Subcutaneous abdominal adipose tissue (tissue), 5 donors: ENCODE data around the gene LRRC36.

Source experiments
- H3K27ac ChIP-seq: one replicate; pipeline ENCODE4 v1.7.0; 2013; ENCODE audit warnings: low read depth, mild to moderate bottlenecking, inconsistent platforms, low read length, moderate library complexity
- H3K27me3 ChIP-seq, 5 donors: one replicate each; pipeline ENCODE4 v1.7.0; 2013; ENCODE audit warnings: low read length in 5 of 5, inconsistent platforms in 1 of 5; ENCODE audit not compliant: control insufficient read depth in 5 of 5, insufficient read depth in 4 of 5
- H3K36me3 ChIP-seq, 5 donors: one replicate each; pipeline ENCODE4 v1.7.0; 2013; ENCODE audit warnings: low read length in 5 of 5; ENCODE audit not compliant: control insufficient read depth in 5 of 5, insufficient read depth in 5 of 5
- H3K4me1 ChIP-seq, 5 donors: one replicate each; pipeline ENCODE4 v1.7.0; 2013; ENCODE audit warnings: low read length in 5 of 5, mild to moderate bottlenecking in 3 of 5, moderate library complexity in 1 of 5; ENCODE audit not compliant: control insufficient read depth in 5 of 5, insufficient read depth in 5 of 5
- H3K4me3 ChIP-seq, 5 donors: one replicate each; pipeline ENCODE4 v1.7.0; 2013; ENCODE audit warnings: low read length in 5 of 5, low read depth in 1 of 5
- H3K9ac ChIP-seq, 5 donors: one replicate each; pipeline ENCODE4 v1.7.0; 2013; ENCODE audit warnings: low read length in 5 of 5, mild to moderate bottlenecking in 4 of 5, moderate library complexity in 3 of 5
- H3K9me3 ChIP-seq, 5 donors: one replicate each; pipeline ENCODE4 v1.7.0; 2013; ENCODE audit warnings: low read length in 5 of 5; ENCODE audit not compliant: control insufficient read depth in 5 of 5
- donor health status: healthy.
- donor health status: healthy.
- donor health status: healthy.
- donor health status: healthy.
- donor health status: healthy.

Gene LRRC36

DNA sequence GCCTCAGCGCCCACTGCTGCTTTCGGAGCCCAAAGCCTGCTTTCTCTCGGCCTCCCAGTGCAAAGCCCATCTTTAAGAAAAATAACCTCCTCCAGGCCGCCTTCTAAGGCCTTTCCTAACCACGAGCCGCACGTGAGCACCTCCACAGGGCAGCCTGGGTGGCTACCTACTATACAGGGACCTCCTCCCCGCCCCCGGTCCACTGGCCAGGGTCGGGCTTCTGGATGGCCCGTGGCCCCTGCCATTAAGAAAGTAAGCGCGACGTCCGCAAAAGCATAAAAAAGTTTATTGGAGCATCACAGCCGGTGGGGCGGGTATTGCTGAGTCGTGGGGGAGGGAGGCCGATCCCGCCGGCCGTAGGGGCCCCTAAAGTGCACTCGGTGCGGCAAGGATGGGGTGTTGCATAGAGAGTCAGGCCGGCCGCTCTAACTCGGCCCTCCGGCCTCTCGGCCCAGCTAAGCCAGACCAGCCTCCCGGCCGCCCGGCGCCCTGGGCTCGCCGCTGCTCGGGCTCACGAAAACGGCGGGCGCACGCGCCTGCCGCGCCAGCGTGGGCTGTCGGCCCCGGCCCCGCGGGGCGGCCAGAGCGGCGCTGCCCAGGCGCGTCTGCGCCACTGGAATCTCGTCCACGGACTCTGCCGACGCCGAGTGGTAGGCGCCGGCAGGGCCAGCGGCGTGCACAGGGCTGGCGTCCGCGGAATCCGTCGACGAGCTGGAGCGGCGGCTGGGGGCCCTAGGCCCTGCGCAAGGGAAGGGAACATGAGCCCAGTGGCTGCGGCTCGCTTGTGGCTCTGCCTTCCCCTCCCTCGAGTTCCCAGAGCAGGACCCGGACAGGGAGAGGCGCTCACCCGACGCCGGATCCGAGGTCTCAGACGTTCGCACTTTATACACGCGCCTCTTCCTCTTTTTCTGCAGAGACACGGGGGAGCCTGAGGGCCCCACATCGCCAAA lies 67.8 kb downstream of the LRRC36 start:
- H3K9ac ChIP-seq: peak overlapping the region in 2 of 5 donors; percentile 53 to 68
- H3K36me3 ChIP-seq: peaks cover 0 to 13% (median 0%) of the 10 kb centered on the region in 5 donors
- H3K27me3 ChIP-seq: peaks cover 0 to 44% (median 21%) of the 10 kb centered on the region in 5 donors
- peak overlapping the region in 4 of 5 donors; percentile 56 to 82 (median 72) for H3K4me3 ChIP-seq
- H3K27ac ChIP-seq: no peak overlapping the region
- peaks cover 12 to 98% (median 82%) of the 10 kb centered on the region in 5 donors for H3K4me1 ChIP-seq
- no peaks in the 10 kb centered on the region for H3K9me3 ChIP-seq

DNA sequence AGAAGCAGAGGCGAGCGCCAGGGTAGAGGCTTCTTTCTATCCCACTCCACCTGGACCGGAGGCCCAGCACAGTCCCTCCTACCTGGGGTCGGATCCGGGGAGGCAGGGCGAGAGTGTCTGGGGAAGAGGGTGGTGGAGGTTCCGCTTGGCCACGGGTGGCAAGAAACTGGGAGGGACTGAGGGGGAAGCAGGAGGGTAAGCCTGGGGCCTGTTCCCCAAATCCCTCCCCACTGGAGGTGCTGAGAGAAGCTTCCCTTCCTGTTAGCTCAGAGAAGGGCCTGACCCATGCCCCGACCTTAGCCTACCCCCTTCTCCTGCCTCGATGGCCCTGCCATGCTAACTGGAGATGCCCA lies 68.5 kb downstream of the LRRC36 start:
- H3K36me3 ChIP-seq: peaks cover 0 to 7% (median 0%) of the 10 kb centered on the region in 5 donors
- H3K27ac ChIP-seq: no peak overlapping the region
- no peaks in the 10 kb centered on the region for H3K9me3 ChIP-seq
- peak overlapping the region in 1 of 5 donors; percentile 13 for H3K9ac ChIP-seq
- peaks cover 12 to 94% (median 79%) of the 10 kb centered on the region in 5 donors for H3K4me1 ChIP-seq
- H3K4me3 ChIP-seq: peak overlapping the region in 3 of 5 donors; percentile 27 to 77 (median 68)
- H3K27me3 ChIP-seq: peaks cover 0 to 43% (median 21%) of the 10 kb centered on the region in 5 donors

DNA sequence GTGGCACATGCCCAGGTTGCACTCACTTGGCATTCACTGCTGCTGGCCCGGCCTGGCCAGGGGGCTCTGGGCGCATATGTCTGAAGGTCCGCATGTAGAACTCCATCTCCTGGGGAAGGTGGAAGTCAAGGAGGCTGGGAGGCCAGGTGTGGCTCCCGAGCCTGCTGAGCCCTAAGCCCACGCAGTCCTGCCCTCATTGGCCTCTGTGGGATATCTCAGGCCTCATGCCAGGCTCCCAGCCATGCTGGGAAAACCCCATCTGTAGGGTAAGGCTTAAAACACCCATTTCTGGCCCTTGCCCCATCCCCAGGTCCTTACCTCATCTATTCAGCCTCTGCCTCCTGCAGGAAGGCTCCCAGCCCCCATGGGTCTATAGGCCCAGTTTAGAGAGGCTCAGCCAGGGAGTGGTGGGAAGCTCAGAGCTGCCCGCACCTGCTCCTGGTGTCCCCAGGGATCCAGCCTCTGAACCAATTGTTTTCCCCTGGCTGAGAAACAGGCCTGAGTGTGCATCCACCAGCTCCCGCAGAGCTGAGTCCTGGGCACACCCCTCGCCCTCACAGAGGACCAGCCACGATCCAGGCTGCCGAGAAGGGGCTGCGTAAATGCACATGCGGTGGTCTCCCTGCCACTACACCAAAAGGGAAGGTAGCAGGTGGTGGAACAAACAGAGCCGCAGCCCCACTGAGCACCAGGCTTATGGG lies 69.0 kb downstream of the LRRC36 start:
- Histone ChIP-seq H3K9me3 (no peaks in the 10 kb centered on the region), H3K27ac (no peak overlapping the region), H3K4me3 (peak overlapping the region in 1 of 5 donors; percentile 1), H3K36me3 (peaks cover 0 to 3% (median 0%) of the 10 kb centered on the region in 5 donors), H3K27me3 (peaks cover 0 to 42% (median 21%) of the 10 kb centered on the region in 5 donors), H3K9ac (peak overlapping the region in 1 of 5 donors; percentile 13), H3K4me1 (peaks cover 10 to 88% (median 78%) of the 10 kb centered on the region in 5 donors)

DNA sequence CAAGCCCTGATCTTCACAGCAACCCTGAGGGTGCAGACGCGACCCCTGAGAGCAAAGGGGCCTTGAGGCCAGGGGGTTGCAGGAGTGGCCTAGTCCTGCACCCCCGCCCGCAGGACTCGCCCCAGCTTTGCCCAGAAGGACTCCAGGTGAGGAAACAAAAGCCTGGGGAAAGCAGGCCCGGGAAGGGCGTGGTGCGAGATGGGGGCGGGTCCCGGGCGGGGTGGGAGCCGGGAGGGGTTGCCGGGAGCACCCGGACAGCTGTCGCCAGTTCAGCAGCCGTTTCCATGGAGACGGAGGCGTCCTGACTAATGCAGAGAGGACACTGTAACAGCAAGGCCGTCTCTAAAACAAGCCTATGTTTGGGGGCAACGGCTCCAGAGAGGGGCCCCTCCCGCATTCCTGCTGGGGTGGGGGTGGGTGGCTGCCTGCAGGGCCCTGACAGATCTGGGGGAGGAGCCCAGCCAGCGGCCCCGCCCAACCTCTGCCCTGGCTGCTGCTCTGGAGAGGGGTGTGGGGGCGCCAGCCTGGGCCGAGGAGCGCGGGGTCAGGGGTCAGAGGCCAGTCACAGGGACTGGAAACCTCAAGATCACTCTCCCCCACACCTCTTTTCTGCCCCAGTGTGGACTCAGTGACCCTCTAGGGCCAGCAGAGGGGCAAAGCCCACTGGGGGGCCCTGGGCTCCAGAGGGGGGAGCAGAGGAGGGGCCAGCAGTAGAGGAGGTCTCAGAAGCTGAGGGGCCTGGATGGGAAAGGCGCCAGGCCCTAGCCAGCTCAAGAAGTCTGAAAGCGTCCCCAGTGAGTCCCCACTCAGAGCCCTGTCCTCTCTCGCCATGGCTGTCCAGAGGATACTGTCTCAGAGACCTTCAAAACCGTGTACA lies 69.8 kb downstream of the LRRC36 start:
- peak overlapping the region in 2 of 5 donors; percentile 1 to 6 for H3K4me3 ChIP-seq

DNA sequence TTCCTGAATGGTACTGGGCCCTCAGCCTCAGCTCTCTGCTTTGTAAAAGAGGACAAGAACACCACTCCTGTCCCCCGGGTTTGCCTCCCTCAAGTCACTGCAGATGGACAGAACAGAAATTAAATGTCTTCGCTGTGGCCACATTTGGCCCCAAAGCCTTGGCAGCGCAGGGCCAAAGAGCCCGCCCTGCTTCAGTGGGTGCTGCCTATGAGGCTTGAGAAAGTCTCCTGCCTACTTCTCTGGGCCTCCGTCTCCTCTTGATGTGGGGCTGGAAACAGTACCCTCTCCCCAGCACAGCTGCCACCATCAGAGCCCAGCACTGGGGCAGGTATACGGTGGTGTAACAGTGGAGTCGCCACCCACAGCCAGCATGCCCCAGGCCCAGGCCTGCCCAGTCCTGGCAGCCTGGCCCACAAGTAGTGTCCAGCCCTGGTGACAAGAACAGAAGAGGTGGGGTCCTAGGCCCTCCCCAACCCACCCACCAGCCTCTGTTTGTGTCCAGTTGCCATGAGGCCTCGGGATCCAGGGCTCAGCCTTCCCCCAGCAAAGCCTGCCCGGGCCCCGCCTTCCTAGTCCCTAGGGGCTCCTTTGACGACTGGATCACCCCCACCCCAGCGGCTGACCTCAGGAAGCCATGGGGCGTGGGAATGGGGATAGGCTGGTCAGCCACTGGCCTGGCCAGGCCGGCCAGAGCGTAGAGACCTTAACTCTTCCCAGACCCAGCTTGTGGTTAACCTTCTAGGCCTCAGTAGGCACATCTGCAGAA lies 70.6 kb downstream of the LRRC36 start:
- peak overlapping the region in 2 of 5 donors; percentile 6 to 16 for H3K4me3 ChIP-seq
- peaks cover 9 to 72% (median 62%) of the 10 kb centered on the region in 5 donors for H3K4me1 ChIP-seq
- H3K27me3 ChIP-seq: peaks cover 0 to 33% (median 18%) of the 10 kb centered on the region in 5 donors
- no peak overlapping the region for H3K9ac ChIP-seq
- H3K9me3 ChIP-seq: no peaks in the 10 kb centered on the region
- H3K36me3 ChIP-seq: peaks cover 0 to 4% (median 0%) of the 10 kb centered on the region in 5 donors
- H3K27ac ChIP-seq: peak overlapping the region; percentile 60

More for the DNA sequence above, 69.8 kb downstream of the LRRC36 start:
- Histone ChIP-seq H3K9ac (no peak overlapping the region), H3K36me3 (peaks cover 0 to 4% (median 0%) of the 10 kb centered on the region in 5 donors), H3K9me3 (no peaks in the 10 kb centered on the region), H3K4me1 (peaks cover 9 to 81% (median 70%) of the 10 kb centered on the region in 5 donors), H3K27ac (peak overlapping the region; percentile 60), H3K27me3 (peaks cover 0 to 38% (median 21%) of the 10 kb centered on the region in 5 donors)

DNA sequence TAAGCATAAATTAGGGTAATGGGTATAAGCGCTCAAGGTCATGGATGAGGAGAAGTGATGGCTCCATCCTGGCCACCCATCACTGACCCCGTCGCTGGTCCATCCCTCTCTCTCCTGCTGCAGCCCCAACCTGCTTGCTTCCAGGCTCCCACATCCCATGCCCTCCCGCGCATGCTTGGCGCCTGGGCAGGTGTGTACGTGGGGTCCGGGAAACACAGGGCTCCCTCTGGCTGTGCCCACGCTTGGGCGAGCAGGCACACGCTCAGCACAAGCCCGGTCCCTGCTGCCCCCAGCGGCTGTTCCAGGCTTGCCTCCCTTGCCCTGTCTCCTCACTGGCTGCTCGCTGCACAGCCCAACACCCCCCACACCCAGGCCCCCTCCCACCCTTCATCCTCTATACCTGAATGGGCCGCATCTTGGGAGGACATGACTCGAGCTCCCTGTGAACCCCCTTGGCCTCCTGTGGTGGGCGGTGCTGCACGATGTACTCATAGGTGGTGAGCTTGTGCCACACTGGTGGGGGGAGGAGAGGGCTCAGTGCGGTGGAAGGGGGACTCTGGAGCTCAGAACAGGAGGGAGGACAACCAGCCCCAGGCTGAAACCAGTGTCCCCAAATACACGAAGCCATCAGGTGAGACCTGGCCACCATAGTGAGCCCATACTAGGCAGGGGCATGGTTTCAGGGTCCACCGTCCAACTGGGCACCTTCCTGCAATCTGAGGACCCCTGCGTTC lies 71.4 kb downstream of the LRRC36 start:
- Histone ChIP-seq H3K9ac (no peak overlapping the region), H3K4me3 (peak overlapping the region in 1 of 5 donors; percentile 11), H3K27me3 (peaks cover 0 to 27% (median 12%) of the 10 kb centered on the region in 5 donors), H3K36me3 (peaks cover 0 to 4% (median 0%) of the 10 kb centered on the region in 5 donors), H3K4me1 (peaks cover 9 to 65% (median 54%) of the 10 kb centered on the region in 5 donors), H3K27ac (no peak overlapping the region), H3K9me3 (no peaks in the 10 kb centered on the region)

DNA sequence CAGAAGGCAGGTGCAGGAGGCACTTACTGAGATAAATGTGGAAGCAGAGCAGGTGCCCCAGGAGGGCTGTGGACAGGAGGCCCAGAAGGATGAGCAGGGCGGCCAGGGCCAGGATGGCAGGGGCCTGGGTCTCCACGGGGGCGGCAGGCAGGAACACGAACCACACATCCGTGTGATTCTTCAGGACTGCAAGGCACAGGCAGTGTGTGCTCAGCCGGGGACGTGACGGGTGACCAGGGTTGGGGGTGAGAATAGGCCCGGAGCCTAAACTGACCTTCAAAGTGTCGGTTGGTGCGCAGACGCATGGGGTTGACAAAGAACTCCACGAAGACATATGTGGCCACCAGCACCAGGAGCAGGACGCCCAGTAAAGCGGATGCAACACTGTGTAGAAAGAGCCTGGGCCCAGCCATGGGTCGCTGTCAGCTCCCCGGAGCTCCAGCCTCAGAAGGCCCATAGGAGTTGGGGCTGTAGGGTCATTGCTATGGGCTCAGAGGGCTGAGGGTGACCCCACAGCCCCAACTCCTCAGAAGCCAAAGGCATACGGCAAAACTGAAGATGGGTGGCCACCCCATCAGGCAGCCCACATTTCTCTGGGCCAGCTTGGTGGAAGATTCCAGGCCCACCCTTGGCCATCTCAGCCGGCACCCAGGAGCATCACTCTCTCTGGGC lies 72.1 kb downstream of the LRRC36 start:
- Histone ChIP-seq H3K9me3 (no peaks in the 10 kb centered on the region), H3K27ac (no peak overlapping the region), H3K27me3 (peaks cover 0 to 23% (median 11%) of the 10 kb centered on the region in 5 donors), H3K9ac (no peak overlapping the region), H3K4me1 (peaks cover 9 to 59% (median 48%) of the 10 kb centered on the region in 5 donors), H3K4me3 (peak overlapping the region in 1 of 5 donors; percentile 25), H3K36me3 (peaks cover 0 to 4% (median 0%) of the 10 kb centered on the region in 5 donors)

DNA sequence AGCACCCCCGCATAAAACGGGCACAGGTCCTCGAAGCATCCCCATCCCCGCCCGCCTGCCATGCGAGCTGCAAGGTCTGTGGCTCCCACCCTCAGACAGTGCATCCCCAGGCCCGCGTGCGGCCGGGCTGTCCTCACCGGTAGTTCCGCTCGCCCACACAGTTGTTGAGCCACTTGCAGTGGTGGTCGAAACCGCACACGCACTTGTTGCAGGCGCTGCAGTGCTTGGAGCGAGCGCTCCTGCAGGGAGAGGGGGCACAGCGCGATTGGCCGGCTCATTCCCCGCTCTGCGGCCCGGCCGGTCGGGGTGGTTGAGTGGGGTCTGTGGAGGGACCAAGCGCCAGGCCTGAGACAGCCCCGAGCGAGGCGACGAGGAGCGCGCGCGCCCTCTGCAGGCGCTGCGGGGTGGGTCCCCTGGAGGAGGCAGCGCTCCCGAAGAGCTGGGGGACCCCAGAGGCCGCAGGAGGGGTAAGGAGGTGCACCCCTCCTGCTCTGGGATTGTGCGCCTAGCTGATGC lies 72.7 kb downstream of the LRRC36 start:
- Histone ChIP-seq H3K27ac (no peak overlapping the region), H3K4me3 (peak overlapping the region in 2 of 5 donors; percentile 22 to 25)

More for the DNA sequence above, 72.7 kb downstream of the LRRC36 start:
- Histone ChIP-seq H3K9me3 (no peaks in the 10 kb centered on the region), H3K4me1 (peaks cover 9 to 55% (median 45%) of the 10 kb centered on the region in 5 donors), H3K36me3 (peaks cover 0 to 4% (median 0%) of the 10 kb centered on the region in 5 donors), H3K9ac (no peak overlapping the region), H3K27me3 (peaks cover 0 to 17% (median 11%) of the 10 kb centered on the region in 5 donors)
